ENCODE results near the gene LACRT. TPM values are rescaled to one million over a fixed set of nuclear protein-coding genes. Genes with fewer than 3 reads are reported as not detected.
"Not testable (repeated sequence)": the region's sequence is repeated elsewhere in the genome, so short reads cannot be mapped to it uniquely, and the experiment has no call there.

Gene LACRT
- total RNA-seq, 2 donors from 2014 or later = not detected

DNA sequence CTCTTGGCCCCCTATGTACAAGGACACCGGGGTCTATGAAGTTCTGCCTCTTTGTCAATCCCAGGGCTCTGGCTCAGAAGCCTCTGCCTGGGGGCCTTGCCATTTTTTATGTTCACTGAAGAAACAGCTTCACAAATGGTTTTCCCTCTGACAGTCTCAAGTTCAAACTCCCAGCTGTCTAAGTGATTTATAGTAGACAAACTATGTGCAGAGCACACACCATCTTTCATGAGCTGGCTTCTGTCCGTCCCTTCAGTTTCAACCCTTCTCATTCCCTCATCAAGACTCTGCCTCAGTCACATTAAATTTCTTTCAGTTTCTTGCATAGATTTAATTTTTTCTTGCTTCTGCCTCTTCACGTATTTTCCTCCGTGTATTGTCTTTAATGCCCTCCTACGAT is 16.2 kb upstream of the LACRT start:
- Histone ChIP-seq H3K36me3 (no peaks in the 10 kb centered on the region), H3K9me3 (no peaks in the 10 kb centered on the region), H3K27ac (no peak overlapping the region), H3K4me1 (no peaks in the 10 kb centered on the region), H3K4me3 (no peak overlapping the region), H3K9ac (ENCODE audit: low read depth in 2 of 2, low read length in 2 of 2) (no peak overlapping the region), H3K27me3 (no peaks in the 10 kb centered on the region)
- TF ChIP-seq, protein P1, sequence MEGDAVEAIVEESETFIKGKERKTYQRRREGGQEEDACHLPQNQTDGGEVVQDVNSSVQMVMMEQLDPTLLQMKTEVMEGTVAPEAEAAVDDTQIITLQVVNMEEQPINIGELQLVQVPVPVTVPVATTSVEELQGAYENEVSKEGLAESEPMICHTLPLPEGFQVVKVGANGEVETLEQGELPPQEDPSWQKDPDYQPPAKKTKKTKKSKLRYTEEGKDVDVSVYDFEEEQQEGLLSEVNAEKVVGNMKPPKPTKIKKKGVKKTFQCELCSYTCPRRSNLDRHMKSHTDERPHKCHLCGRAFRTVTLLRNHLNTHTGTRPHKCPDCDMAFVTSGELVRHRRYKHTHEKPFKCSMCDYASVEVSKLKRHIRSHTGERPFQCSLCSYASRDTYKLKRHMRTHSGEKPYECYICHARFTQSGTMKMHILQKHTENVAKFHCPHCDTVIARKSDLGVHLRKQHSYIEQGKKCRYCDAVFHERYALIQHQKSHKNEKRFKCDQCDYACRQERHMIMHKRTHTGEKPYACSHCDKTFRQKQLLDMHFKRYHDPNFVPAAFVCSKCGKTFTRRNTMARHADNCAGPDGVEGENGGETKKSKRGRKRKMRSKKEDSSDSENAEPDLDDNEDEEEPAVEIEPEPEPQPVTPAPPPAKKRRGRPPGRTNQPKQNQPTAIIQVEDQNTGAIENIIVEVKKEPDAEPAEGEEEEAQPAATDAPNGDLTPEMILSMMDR (IDR thresholded peaks at IDR 0.05) = no peak
- intact Hi-C loops (cut with DNase I) = no loop called here
- DNase-seq = no peak

DNA sequence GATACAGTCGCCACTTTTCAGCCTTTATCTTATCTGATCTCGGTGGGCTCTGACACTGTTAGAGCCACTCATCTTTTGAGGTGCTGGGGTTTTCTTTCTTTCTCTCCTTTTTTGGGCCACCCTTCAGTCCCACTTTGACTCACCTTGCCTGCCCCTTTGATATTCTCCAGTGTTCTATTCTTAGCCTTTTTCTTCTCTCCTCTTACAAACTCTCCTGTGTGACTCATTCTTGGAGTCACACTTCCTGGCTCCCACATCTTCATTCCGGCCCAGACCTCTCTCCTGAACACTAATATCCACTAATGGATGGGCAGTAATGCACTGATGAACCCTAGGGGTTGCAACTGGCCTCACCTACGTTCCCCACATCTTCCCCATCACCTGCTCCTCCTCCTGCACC is 15.7 kb upstream of the LACRT start:
- no peak for DNase-seq
- TF ChIP-seq, protein P1 (IDR thresholded peaks at IDR 0.05) = no peak
- H3K4me1 ChIP-seq = no peaks in the 10 kb centered on the region
- H3K9me3 ChIP-seq = no peaks in the 10 kb centered on the region
- no peak overlapping the region for H3K4me3 ChIP-seq
- H3K27ac ChIP-seq = no peak overlapping the region
- no peak overlapping the region for H3K9ac ChIP-seq (ENCODE audit: low read depth in 2 of 2, low read length in 2 of 2)
- intact Hi-C loops (cut with DNase I) = no loop called here
- H3K36me3 ChIP-seq = no peaks in the 10 kb centered on the region
- no peaks in the 10 kb centered on the region for H3K27me3 ChIP-seq

DNA sequence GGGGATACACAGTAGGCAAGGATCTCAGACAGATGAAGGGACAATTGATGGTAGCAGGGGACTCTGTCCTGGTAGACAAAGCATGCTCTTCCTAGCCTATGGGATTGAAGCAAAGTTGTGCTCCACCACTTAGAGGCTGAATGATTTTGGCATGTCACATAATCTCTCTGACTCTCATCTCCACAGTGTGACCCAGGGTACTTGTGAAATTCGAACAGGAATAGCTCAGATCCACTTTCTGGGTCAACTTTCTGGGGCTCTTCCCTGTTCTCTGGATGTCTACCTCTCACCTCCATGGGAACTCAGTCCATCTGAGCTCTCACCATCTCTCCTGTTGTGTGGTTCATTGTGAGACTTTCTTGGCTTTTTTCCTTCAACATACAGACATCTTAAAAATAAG is 15.1 kb upstream of the LACRT start:
- no peaks in the 10 kb centered on the region for H3K27me3 ChIP-seq
- H3K9ac ChIP-seq (ENCODE audit: low read depth in 2 of 2, low read length in 2 of 2) = no peak overlapping the region
- no peak overlapping the region for H3K4me3 ChIP-seq
- no peaks in the 10 kb centered on the region for H3K36me3 ChIP-seq
- intact Hi-C loops (cut with DNase I) = no loop called here
- H3K4me1 ChIP-seq = no peaks in the 10 kb centered on the region
- H3K9me3 ChIP-seq = no peaks in the 10 kb centered on the region
- H3K27ac ChIP-seq = no peak overlapping the region
- no peak for DNase-seq
- TF ChIP-seq, protein P1 (IDR thresholded peaks at IDR 0.05) = no peak

DNA sequence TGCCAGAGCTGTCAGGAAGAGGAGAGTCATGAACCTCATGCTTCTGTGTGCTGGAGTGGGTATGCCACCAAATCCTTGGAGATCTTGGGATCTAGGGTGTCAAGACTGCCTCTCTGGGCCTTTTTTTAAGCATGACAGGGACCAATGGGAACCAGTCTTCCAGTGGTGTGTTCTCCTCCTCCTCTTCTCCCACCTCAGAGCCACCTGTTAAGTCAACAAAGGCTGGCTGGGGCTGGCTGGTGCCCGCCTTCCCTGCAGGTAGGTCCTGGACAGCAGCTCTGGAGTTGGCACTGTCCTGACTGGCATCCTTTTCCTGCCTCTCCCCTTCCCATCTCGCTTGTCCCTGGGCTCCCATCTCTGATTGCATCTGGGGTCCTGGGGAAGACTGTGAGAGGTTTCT is 13.6 kb upstream of the LACRT start, which contains the start of gene DCD:
TSS of gene DCD (minus strand) at position 101 of the 400 bp plus-strand sequence. CDS start at position 39, 62 bp downstream.
- intact Hi-C loops (cut with DNase I) = no loop called here
- H3K27ac ChIP-seq = no peak within 1 kb of the TSS
- no peaks in the 10 kb centered on the region for H3K9me3 ChIP-seq
- no peak for DNase-seq
- H3K27me3 ChIP-seq = no peaks in the 10 kb centered on the region
- TF ChIP-seq, protein P1 (IDR thresholded peaks at IDR 0.05) = no peak
- H3K4me1 ChIP-seq = no peaks in the 10 kb centered on the region
- H3K36me3 ChIP-seq = no peaks in the 10 kb centered on the region
- H3K4me3 ChIP-seq = no peak within 1 kb of the TSS
- H3K9ac ChIP-seq (ENCODE audit: low read depth in 2 of 2, low read length in 2 of 2) = no peak within 1 kb of the TSS

DNA sequence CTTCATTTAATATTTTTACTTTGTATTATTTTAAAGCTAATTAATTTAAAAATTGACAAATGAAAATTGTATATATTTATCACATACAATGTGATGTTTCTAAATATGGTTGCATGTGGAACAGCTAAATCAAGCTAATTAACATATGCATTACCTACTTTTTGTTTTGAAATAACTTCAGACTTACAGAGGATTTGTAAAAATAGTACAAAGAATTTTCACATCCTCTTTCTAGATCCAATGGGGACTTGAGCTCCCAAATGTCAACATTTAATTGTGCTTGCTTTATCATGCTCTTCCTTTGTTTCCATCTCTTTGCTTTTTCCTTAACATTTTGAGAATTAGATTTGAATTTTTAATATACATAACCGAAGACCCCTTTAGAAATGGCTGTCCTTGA is 6.9 kb upstream of the LACRT start:
- Histone ChIP-seq H3K4me3 (no peak overlapping the region), H3K27me3 (no peaks in the 10 kb centered on the region), H3K36me3 (no peaks in the 10 kb centered on the region), H3K9me3 (no peaks in the 10 kb centered on the region), H3K9ac (ENCODE audit: low read depth in 2 of 2, low read length in 2 of 2) (no peak overlapping the region), H3K27ac (no peak overlapping the region), H3K4me1 (no peaks in the 10 kb centered on the region)
- intact Hi-C loops (cut with DNase I) = no loop called here
- no peak for DNase-seq
- TF ChIP-seq, protein P1 (IDR thresholded peaks at IDR 0.05) = no peak

DNA sequence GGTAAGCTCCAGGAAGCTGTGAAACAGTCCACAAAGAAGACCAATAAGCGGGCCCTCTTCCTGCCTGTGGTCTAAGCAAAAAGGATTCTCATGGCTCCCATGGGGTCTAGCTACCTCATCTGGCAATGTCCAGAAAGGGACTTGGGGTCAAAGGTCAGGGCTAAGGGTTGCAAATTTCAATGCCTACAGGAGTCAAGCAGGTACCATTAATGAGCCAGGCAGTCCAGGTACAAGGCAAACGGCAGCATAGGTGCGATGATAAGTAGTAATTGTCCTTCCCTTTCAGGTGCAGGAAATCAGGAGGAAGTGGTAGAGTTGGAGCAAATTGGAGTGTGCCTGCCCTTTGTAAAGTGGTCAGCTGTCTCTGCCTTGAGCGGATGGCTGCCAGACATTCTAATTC is 6.4 kb upstream of the LACRT start:
- H3K4me3 ChIP-seq = no peak overlapping the region
- H3K27ac ChIP-seq = no peak overlapping the region
- TF ChIP-seq, protein P1 (IDR thresholded peaks at IDR 0.05) = no peak
- intact Hi-C loops (cut with DNase I) = no loop called here
- H3K27me3 ChIP-seq = no peaks in the 10 kb centered on the region
- H3K4me1 ChIP-seq = no peaks in the 10 kb centered on the region
- no peaks in the 10 kb centered on the region for H3K36me3 ChIP-seq
- DNase-seq = no peak
- H3K9ac ChIP-seq (ENCODE audit: low read depth in 2 of 2, low read length in 2 of 2) = no peak overlapping the region
- no peaks in the 10 kb centered on the region for H3K9me3 ChIP-seq

DNA sequence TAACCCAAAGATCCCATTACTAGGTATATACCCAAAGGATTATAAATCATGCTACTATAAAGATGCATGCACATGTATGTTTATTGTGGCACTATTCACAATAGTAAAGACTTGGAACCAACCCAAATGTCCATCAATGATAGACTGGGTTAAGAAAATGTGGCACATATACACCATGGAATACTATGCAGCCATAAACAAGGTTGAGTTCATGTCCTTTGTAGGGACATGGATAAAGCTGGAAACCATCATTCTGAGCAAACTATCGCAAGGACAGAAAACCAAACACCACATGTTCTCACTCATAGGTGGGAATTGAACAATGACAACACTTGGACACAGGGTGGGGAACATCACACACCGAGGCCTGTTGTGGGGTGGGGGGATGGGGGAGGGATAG is 4.4 kb upstream of the LACRT start:
- DNase-seq; H3K27me3 ChIP-seq; H3K9ac ChIP-seq (ENCODE audit: low read depth in 2 of 2, low read length in 2 of 2); H3K27ac ChIP-seq; H3K36me3 ChIP-seq; H3K9me3 ChIP-seq; H3K4me1 ChIP-seq; intact Hi-C loops (cut with DNase I); H3K4me3 ChIP-seq: not testable (repeated sequence)
